Natural killer cell treated with Interleukin-12 subunit alpha and Interleukin-12 subunit beta and Interleukin-15 and Interleukin-18, amount 100 ng/mL, for 72 hours (primary cell): ENCODE results near the gene PTH2R. TPM values are rescaled to one million over a fixed set of nuclear protein-coding genes. Genes with fewer than 3 reads are reported as not detected.
A peak's percentile ranks its signal among the peaks of the same experiment; 100 is the strongest.
"Not testable (repeated sequence)": the region's sequence is repeated elsewhere in the genome, so short reads cannot be mapped to it uniquely, and the experiment has no call there.

Experiments
- ATAC-seq, 2 donors: fragments of 150-1000 bp; cut with Tn5 transposase in 1 of 2; sonication (Bioruptor Pico), chemical (Tn5 transposase) in 1 of 2; 2 replicates each; pipeline ENCODE4 v1.10.0; 2021
- DNase-seq: peaks from one replicate; pipeline ENCODE4 v3.0.0; 2022; ENCODE audit warnings: low spot score
- H3K27ac Mint-ChIP-seq, 2 donors: 1 replicate in 1 of 2; 2 replicates in 1 of 2; pipeline ENCODE4 v1.8.0; 2022; ENCODE audit warnings: mixed read lengths in 2 of 2, mild to moderate bottlenecking in 1 of 2, moderate library complexity in 1 of 2
- H3K27me3 Mint-ChIP-seq, 2 donors: 1 replicate in 1 of 2; 2 replicates in 1 of 2; pipeline ENCODE4 v1.8.0; 2022; ENCODE audit warnings: mixed read lengths in 2 of 2
- H3K36me3 Mint-ChIP-seq: one replicate; pipeline ENCODE4 v1.8.0; 2022; ENCODE audit warnings: mixed read lengths
- H3K4me1 Mint-ChIP-seq, 2 donors: 1 replicate in 1 of 2; 2 replicates in 1 of 2; pipeline ENCODE4 v1.8.0; 2022; ENCODE audit warnings: low read depth in 2 of 2, mixed read lengths in 2 of 2, mild to moderate bottlenecking in 1 of 2
- H3K4me3 Mint-ChIP-seq: one replicate; pipeline ENCODE4 v1.8.0; 2022; ENCODE audit warnings: mixed read lengths
- H3K9me3 Mint-ChIP-seq: 2 replicates; pipeline ENCODE4 v1.8.0; 2022; ENCODE audit warnings: mixed read lengths
- total RNA-seq, 2 donors: library from RNA; stranded (reverse); gene quantifications; one replicate each; pipeline ENCODE4 v1.2.3, GENCODE V29; 2022

Gene PTH2R
- total RNA-seq, 2 donors from 2014 or later = not detected

- ATAC-seq (no peak), DNase-seq (no peak)
- H3K27me3 Mint-ChIP-seq = no peaks in the 10 kb centered on the region
- H3K4me1 Mint-ChIP-seq = no peaks in the 10 kb centered on the region
- no peak overlapping the region for H3K27ac Mint-ChIP-seq
- peaks cover 9% of the 10 kb centered on the region for H3K36me3 Mint-ChIP-seq
- H3K9me3 Mint-ChIP-seq = peaks cover 24% of the 10 kb centered on the region
- no peak overlapping the region for H3K4me3 Mint-ChIP-seq
Measured at GRCh38 chr2:208511016-208511415, 104.4 kb downstream of the PTH2R start.

DNA sequence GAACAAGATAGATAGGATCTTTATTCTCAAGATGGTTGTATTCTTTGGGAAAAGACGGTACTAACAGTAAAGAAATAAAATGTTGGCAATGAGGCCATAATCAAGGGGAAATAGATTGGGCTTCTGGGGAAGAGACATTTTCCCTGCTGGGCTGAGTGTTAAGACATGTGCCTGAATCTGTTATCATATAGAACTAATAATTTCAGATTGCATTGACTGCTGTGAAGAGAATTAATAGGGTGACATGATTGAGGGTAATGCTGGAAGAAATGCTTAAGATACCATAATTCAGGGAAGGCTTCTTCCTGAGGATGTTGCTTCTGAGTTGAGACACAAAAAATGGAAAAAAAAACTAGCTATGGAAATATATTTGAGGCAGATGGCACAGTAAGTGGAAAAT is 105.0 kb downstream of the PTH2R start:
- DNase-seq = no peak
- Mint-ChIP-seq H3K36me3 (peaks cover 8% of the 10 kb centered on the region), H3K27ac (no peak overlapping the region), H3K4me3 (no peak overlapping the region), H3K4me1 (no peaks in the 10 kb centered on the region), H3K9me3 (peaks cover 24% of the 10 kb centered on the region), H3K27me3 (no peaks in the 10 kb centered on the region)
- ATAC-seq = no peak

DNA sequence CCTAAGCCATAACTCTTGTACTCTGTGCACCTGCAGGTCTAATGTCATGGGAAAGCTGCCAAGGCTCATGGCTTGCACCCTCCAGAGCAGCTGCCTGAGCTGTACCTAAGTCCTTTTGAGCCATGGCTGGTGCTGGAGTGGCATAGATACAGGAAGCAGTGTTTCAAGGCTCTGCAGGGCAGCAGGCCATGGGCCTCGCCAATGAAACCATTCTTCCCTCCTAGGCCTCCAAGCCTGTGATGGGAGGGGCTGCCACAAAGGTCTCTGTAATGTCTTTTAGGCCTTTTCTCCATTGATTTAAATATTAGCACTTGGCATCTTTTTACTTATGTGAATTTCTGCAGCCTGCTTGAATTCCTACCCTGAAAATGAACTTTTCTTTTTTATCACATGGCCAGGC is 108.5 kb downstream of the PTH2R start:
- no peak overlapping the region for H3K4me3 Mint-ChIP-seq
- no peak for ATAC-seq

GRCh38 chr2:208523069-208523468 is 116.5 kb downstream of the PTH2R start:
- H3K4me1 Mint-ChIP-seq, H3K4me3 Mint-ChIP-seq, DNase-seq: not testable (repeated sequence)

More for the DNA sequence above, 108.5 kb downstream of the PTH2R start:
- peaks cover 8% of the 10 kb centered on the region for H3K9me3 Mint-ChIP-seq
- DNase-seq = no peak
- H3K4me1 Mint-ChIP-seq = no peaks in the 10 kb centered on the region
- no peak overlapping the region for H3K27ac Mint-ChIP-seq
- H3K36me3 Mint-ChIP-seq = no peaks in the 10 kb centered on the region
- H3K27me3 Mint-ChIP-seq = no peaks in the 10 kb centered on the region

GRCh38 chr2:208525165-208525564 is 118.6 kb downstream of the PTH2R start:
- not testable (repeated sequence) for H3K4me1 Mint-ChIP-seq, H3K27ac Mint-ChIP-seq, ATAC-seq, H3K36me3 Mint-ChIP-seq, H3K4me3 Mint-ChIP-seq, H3K27me3 Mint-ChIP-seq, DNase-seq
- H3K9me3 Mint-ChIP-seq = peaks cover 20% of the 10 kb centered on the region

More at GRCh38 chr2:208523069-208523468, 116.5 kb downstream of the PTH2R start:
- peaks cover 20% of the 10 kb centered on the region for H3K9me3 Mint-ChIP-seq
- ATAC-seq, H3K27ac Mint-ChIP-seq, H3K27me3 Mint-ChIP-seq, H3K36me3 Mint-ChIP-seq: not testable (repeated sequence)

GRCh38 chr2:208529796-208530195 is 123.2 kb downstream of the PTH2R start:
- Mint-ChIP-seq H3K27ac (no peak overlapping the region), H3K4me3 (no peak overlapping the region), H3K36me3 (no peaks in the 10 kb centered on the region), H3K4me1 (no peaks in the 10 kb centered on the region), H3K27me3 (no peaks in the 10 kb centered on the region), H3K9me3 (peaks cover 9% of the 10 kb centered on the region)
- DNase-seq (no peak), ATAC-seq (peak; percentile 33 to 36)

DNA sequence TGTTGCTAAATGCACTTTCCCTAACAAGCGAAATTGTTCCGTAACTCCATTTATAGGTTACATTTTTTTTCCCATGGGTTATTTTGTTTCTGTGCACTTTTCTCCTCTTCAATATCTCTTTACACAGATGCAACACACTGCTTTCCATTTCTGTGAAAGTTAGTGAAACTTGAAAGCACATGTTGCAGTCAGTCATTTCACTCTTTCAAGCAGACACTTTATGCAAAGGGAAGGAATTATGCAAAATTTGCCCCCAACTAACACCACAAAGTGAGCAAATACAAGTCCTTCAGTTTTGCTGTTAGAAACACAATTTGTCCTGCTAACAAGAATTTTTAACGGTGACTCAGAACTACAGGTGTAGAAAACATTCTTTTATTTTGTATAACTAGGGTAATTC is 124.8 kb downstream of the PTH2R start:
- H3K4me1 Mint-ChIP-seq = no peaks in the 10 kb centered on the region
- no peak for ATAC-seq
- no peaks in the 10 kb centered on the region for H3K36me3 Mint-ChIP-seq
- no peaks in the 10 kb centered on the region for H3K27me3 Mint-ChIP-seq
- H3K9me3 Mint-ChIP-seq = peaks cover 9% of the 10 kb centered on the region
- H3K4me3 Mint-ChIP-seq = no peak overlapping the region
- DNase-seq = no peak
- no peak overlapping the region for H3K27ac Mint-ChIP-seq

DNA sequence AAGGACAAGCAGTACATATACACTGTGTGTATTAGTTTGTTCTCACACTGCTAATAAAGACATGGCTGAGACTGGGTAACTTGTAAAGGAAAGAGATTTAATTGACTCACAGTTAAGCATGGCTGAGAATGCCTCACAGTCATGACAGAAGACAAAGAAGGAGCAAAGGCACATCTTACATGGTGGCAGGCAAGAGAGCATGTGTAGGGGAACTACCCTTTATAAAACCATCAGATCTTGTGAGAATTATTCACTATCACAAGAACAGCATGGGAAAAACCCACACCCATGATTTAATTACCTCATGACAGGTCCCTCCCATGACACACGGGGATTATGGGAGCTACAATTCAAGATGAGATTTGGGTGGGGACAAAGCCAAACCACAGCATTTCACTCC is 129.0 kb downstream of the PTH2R start:
- H3K4me1 Mint-ChIP-seq, H3K4me3 Mint-ChIP-seq, ATAC-seq, H3K27me3 Mint-ChIP-seq, H3K27ac Mint-ChIP-seq, H3K36me3 Mint-ChIP-seq, DNase-seq: not testable (repeated sequence)
- H3K9me3 Mint-ChIP-seq = peaks cover 11% of the 10 kb centered on the region

DNA sequence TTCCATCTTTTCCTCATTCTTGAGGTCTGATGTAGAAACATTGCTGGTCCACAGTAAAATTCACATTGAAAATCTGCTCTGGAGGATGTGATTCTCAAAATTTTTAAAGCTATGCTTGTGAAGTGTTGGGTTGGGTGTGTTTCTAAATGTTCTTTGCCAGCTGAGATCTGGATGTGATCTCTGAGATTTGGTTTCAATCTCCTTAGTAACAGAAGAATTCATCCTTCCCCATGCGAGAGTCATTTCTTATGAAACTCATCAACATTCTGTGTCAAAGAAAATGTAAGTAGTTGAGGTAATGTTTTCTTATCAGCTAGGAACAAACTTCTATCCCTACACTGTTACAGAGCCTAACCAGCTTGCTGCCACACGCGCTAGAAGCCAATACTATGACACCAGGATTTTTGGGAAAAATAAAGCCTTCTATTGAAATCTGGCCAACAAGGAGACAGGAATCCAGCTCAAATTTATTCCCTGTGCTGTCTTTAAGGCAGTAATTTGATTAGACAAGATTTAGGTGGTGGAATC is 134.9 kb downstream of the PTH2R start:
- H3K27ac Mint-ChIP-seq = no peak overlapping the region
- H3K36me3 Mint-ChIP-seq = no peaks in the 10 kb centered on the region
- no peaks in the 10 kb centered on the region for H3K27me3 Mint-ChIP-seq

DNA sequence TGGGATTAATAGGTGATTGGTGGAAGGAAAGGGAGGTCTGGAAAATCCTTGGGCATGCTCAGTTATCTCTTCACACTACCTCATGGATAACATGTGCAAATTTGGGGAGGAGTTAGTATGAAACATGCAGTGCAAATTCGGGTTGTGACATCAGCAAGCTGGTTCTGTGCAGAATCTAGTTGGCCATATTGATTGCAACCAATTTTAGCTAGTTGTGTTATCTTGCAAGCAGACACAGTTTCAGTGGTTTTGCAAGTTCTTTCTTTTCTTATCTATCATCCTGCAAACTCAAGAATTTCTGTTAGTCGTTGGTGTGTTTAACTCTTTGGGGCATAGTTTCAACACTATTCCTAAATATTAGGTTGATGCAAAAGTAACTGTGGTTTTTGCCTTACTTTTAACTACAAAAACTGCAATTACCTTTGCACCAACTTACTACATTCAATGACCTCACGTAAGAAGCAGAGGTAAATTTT is 135.4 kb downstream of the PTH2R start:
- Mint-ChIP-seq H3K4me1 (no peaks in the 10 kb centered on the region), H3K4me3 (no peak overlapping the region), H3K27me3 (no peaks in the 10 kb centered on the region), H3K9me3 (peaks cover 6% of the 10 kb centered on the region), H3K27ac (no peak overlapping the region), H3K36me3 (no peaks in the 10 kb centered on the region)
- ATAC-seq (no peak), DNase-seq (no peak)

More for the DNA sequence above, 134.9 kb downstream of the PTH2R start:
- Mint-ChIP-seq H3K9me3 (peaks cover 6% of the 10 kb centered on the region), H3K4me1 (no peaks in the 10 kb centered on the region), H3K4me3 (no peak overlapping the region)
- no peak for ATAC-seq
- DNase-seq = no peak

- ATAC-seq = no peak
- DNase-seq = no peak
- H3K9me3 Mint-ChIP-seq = peaks cover 6% of the 10 kb centered on the region
- no peaks in the 10 kb centered on the region for H3K4me1 Mint-ChIP-seq
- H3K4me3 Mint-ChIP-seq = no peak overlapping the region
- H3K27ac Mint-ChIP-seq = no peak overlapping the region
- no peaks in the 10 kb centered on the region for H3K27me3 Mint-ChIP-seq
- no peaks in the 10 kb centered on the region for H3K36me3 Mint-ChIP-seq
Measured at GRCh38 chr2:208542465-208543041, 136.0 kb downstream of the PTH2R start.

Other genes starting within 250 kb of the PTH2R start
- gene CRYGA, start 243.2 kb upstream of the PTH2R start, total RNA-seq = not detected
- not detected for gene C2orf80, start 216.8 kb upstream of the PTH2R start, total RNA-seq
- 10 to 100 TPM; 18.9 to 30.5 TPM for gene IDH1, start 151.7 kb upstream of the PTH2R start, total RNA-seq
- gene PIKFYVE, start 140.5 kb upstream of the PTH2R start, total RNA-seq = 10 to 100 TPM; 25.6 to 29.9 TPM